Spleen (tissue), 11 donors: ENCODE measurements around the gene SNRPA. TPM values are rescaled to one million over a fixed set of nuclear protein-coding genes. Genes with fewer than 3 reads are reported as not detected.
A peak's percentile ranks its signal among the peaks of the same experiment; 100 is the strongest.
"Not testable (repeated sequence)": the region's sequence is repeated elsewhere in the genome, so short reads cannot be mapped to it uniquely, and the experiment has no call there.

Experiments used
- DNase-seq: peaks from one replicate; pipeline ENCODE4 v3.0.0-alpha.2; 2020
- H3K27ac ChIP-seq, 8 donors: fragments of 200-600 bp; sonication (generic) in 7 of 8; 1 replicate in 4 of 8; 2 replicates in 4 of 8; pipeline versions ENCODE4 v1.5.0 to v1.8.0; 2016 to 2021; ENCODE audit warnings: inconsistent platforms in 4 of 8, mild to moderate bottlenecking in 4 of 8, moderate library complexity in 1 of 8
- H3K27me3 ChIP-seq, 7 donors: fragments of 200-600 bp; sonication (generic) in 6 of 7; replicated peaks in 1 of 7; 1 replicate in 4 of 7; 2 replicates in 3 of 7; pipeline versions ENCODE4 v1.5.0 to v1.8.0; 2016 to 2021; ENCODE audit warnings: inconsistent platforms in 3 of 7, mild to moderate bottlenecking in 1 of 7
- H3K36me3 ChIP-seq, 6 donors: fragments of 200-600 bp; sonication (generic) in 5 of 6; 1 replicate in 4 of 6; 2 replicates in 2 of 6; pipeline versions ENCODE4 v1.5.0 to v1.8.0; 2016 to 2021; ENCODE audit warnings: inconsistent platforms in 2 of 6
- H3K4me1 ChIP-seq, 6 donors: fragments of 200-600 bp; sonication (generic) in 5 of 6; 1 replicate in 3 of 6; 2 replicates in 3 of 6; pipeline versions ENCODE4 v1.5.0 to v1.8.0; 2016 to 2021; ENCODE audit warnings: inconsistent platforms in 3 of 6
- H3K4me3 ChIP-seq, 8 donors: fragments of 200-600 bp; sonication (generic) in 7 of 8; 1 replicate in 4 of 8; 2 replicates in 4 of 8; pipeline versions ENCODE4 v1.5.0 to v1.8.0; 2016 to 2021; ENCODE audit warnings: inconsistent platforms in 4 of 8, mild to moderate bottlenecking in 4 of 8, moderate library complexity in 2 of 8
- H3K9me3 ChIP-seq, 8 donors: fragments of 200-600 bp; sonication (generic) in 7 of 8; 1 replicate in 4 of 8; 2 replicates in 4 of 8; pipeline versions ENCODE4 v1.5.0 to v1.8.0; 2016 to 2021; ENCODE audit warnings: inconsistent platforms in 4 of 8
- CTCF ChIP-seq, 11 experiments: fragments of 200-600 bp in 7 of 11; fragments of 450-650 bp in 4 of 11; sonication (generic) in 4 of 11; IDR thresholded peaks in 8 of 11; conservative IDR thresholded peaks in 3 of 11; 1 replicate in 7 of 11; 2 replicates in 4 of 11; pipeline versions ENCODE4 v1.4.0 to v1.8.0; 2016 to 2021; ENCODE audit warnings: antibody characterized with exemption in 11 of 11, inconsistent platforms in 4 of 11, mild to moderate bottlenecking in 1 of 11
- POLR2A ChIP-seq, 3 donors: fragments of 450-650 bp; IDR thresholded peaks; one replicate each; pipeline ENCODE4 v1.5.1; 2017; ENCODE audit warnings: antibody characterized with exemption in 3 of 3, mild to moderate bottlenecking in 1 of 3
- POLR2AphosphoS5 ChIP-seq, 3 donors: sonication (generic); formaldehyde crosslinking; IDR thresholded peaks; one replicate each; pipeline ENCODE4 v1.5.1; 2017; ENCODE audit warnings: antibody characterized with exemption in 3 of 3
- WGBS, 5 donors: extraction: QIAGEN DNeasy Blood & Tissue Kit in 3 of 5; methylation state at CpG; one replicate each; pipeline versions ENCODE4 v1.1.5 to v1.1.7; 2013 to 2018; 5-methylcytosine and 5-hydroxymethylcytosine counted together
- intact Hi-C: fragments of 100-400 bp; cut with DNase I; formaldehyde crosslinking; loops from one replicate; pipeline ENCODE4 v1.15.0; 2023; ENCODE audit warnings: low total_unique reads
- polyA plus RNA-seq, 3 donors: library from polyadenylated mRNA; stranded (reverse); fragments of 200-250 nt; gene quantifications; one replicate each; pipeline ENCODE4 v1.2.1, GENCODE V29; 2013
- total RNA-seq, 7 donors: library from RNA; depleted of rRNA in 3 of 7; stranded (reverse); fragments of >200 nt in 3 of 7; fragmentation: NEBNext Ultra II Directional in 4 of 7; extraction: Animal tissue kit (Norgen Biotek cat#: 25700) in 4 of 7; gene quantifications; one replicate each; pipeline versions ENCODE4 v1.1.0 to v1.2.1, GENCODE V29; 2016 to 2021
- donor health status: healthy with polysubstance abuse.
- donor health status: DM: no; HTN: no; CAD: no; lungs with moderate emphysema.
- donor health status: DM: no; HTN: no; CAD: no.
- donor health status: Bipolar disorder and iron deficiency.
- donor health status: healthy.
- donor health status: DM: no; HTN: no; CAD: no.
- donor health status: DM: yes; HTN: yes; CAD: no.

SNRPA gene
- total and polyA plus RNA-seq, 10 donors, result 52.9 to 76.9 (median 64.1) TPM

GRCh38 chr19:40724855-40725254 lies 26.1 kb upstream of the SNRPA start:
- H3K27ac ChIP-seq, result no peak overlapping the region
- no peak overlapping the region for H3K4me3 ChIP-seq
- 91 to 95% (median 92%) methylated on average over 3 of the region's 3 CpGs for whole genome bisulfite sequencing, 5 donors
- no peaks in the 10 kb centered on the region for H3K27me3 ChIP-seq
- peaks cover 16 to 53% (median 31%) of the 10 kb centered on the region in 6 donors for H3K4me1 ChIP-seq
- no peak for DNase-seq
- intact Hi-C loops, result no loop called here
- peaks cover 0 to 77% (median 52%) of the 10 kb centered on the region in 6 donors for H3K36me3 ChIP-seq
- H3K9me3 ChIP-seq, result peaks cover 0 to 4% (median 0%) of the 10 kb centered on the region in 8 donors
- TF ChIP-seq POLR2A (IDR thresholded peaks at IDR 0.05), result no peak
- TF ChIP-seq POLR2AphosphoS5 (IDR thresholded peaks at IDR 0.05), result no peak
- TF ChIP-seq CTCF (IDR thresholded peaks at IDR 0.05 in 8 of 11, conservative IDR thresholded peaks at IDR 0.05 in 3 of 11), result no peak

- WGBS, 5 donors, result 93 to 100% (median 96%) methylated on average over 4 of the region's 4 CpGs
- DNase-seq, result no peak
- peaks cover 0 to 91% (median 65%) of the 10 kb centered on the region in 6 donors for H3K36me3 ChIP-seq
- TF ChIP-seq POLR2A (IDR thresholded peaks at IDR 0.05) (no peak), CTCF (IDR thresholded peaks at IDR 0.05 in 8 of 11, conservative IDR thresholded peaks at IDR 0.05 in 3 of 11) (no peak), POLR2AphosphoS5 (IDR thresholded peaks at IDR 0.05) (no peak)
- peaks cover 10 to 39% (median 17%) of the 10 kb centered on the region in 6 donors for H3K4me1 ChIP-seq
- H3K27ac ChIP-seq, result no peak overlapping the region
- peaks cover 0 to 4% (median 0%) of the 10 kb centered on the region in 8 donors for H3K9me3 ChIP-seq
- H3K4me3 ChIP-seq, result no peak overlapping the region
- no peaks in the 10 kb centered on the region for H3K27me3 ChIP-seq
- intact Hi-C loops, result no loop called here
These were observed 24.7 kb upstream of the SNRPA start for GRCh38 chr19:40726279-40726678.

GRCh38 chr19:40730065-40730464 lies 20.9 kb upstream of the SNRPA start:
- H3K4me1 ChIP-seq, intact Hi-C loops, H3K4me3 ChIP-seq, H3K27me3 ChIP-seq, H3K9me3 ChIP-seq, H3K27ac ChIP-seq, DNase-seq: not testable (repeated sequence)
- peaks cover 0 to 100% (median 90%) of the 10 kb centered on the region in 6 donors for H3K36me3 ChIP-seq
- 90 to 96% (median 95%) methylated on average over 5 of the region's 5 CpGs for WGBS, 5 donors

- intact Hi-C loops, H3K27ac ChIP-seq, H3K27me3 ChIP-seq, DNase-seq, H3K4me1 ChIP-seq, H3K9me3 ChIP-seq, H3K4me3 ChIP-seq: not testable (repeated sequence)
- 95 to 99% (median 98%) methylated on average over 16 of the region's 16 CpGs for WGBS, 5 donors
- H3K36me3 ChIP-seq, result peaks cover 0 to 100% (median 95%) of the 10 kb centered on the region in 6 donors
These were observed 18.7 kb upstream of the SNRPA start for GRCh38 chr19:40732304-40732703.

- no peak overlapping the region for H3K27ac ChIP-seq
- intact Hi-C loops, result no loop called here
These were observed 17.9 kb upstream of the SNRPA start for GRCh38 chr19:40733149-40733548.

More at GRCh38 chr19:40733149-40733548, 17.9 kb upstream of the SNRPA start:
- H3K4me3 ChIP-seq, result no peak overlapping the region
- no peak for TF ChIP-seq CTCF (IDR thresholded peaks at IDR 0.05 in 8 of 11, conservative IDR thresholded peaks at IDR 0.05 in 3 of 11)
- TF ChIP-seq POLR2AphosphoS5 (IDR thresholded peaks at IDR 0.05), result peak in 1 of 3 donors; percentile 55
- peaks cover 0 to 4% (median 0%) of the 10 kb centered on the region in 6 donors for H3K4me1 ChIP-seq
- WGBS, 5 donors, result 86 to 92% (median 89%) methylated on average over 13 of the region's 13 CpGs
- peaks cover 0 to 100% (median 92%) of the 10 kb centered on the region in 6 donors for H3K36me3 ChIP-seq
- no peaks in the 10 kb centered on the region for H3K27me3 ChIP-seq
- H3K9me3 ChIP-seq, result no peaks in the 10 kb centered on the region
- no peak for DNase-seq
